HG03521 (cell line): ENCODE data around the gene CDV3.

Source experiments
- ATAC-seq: cut with Tn5 transposase; IDR thresholded peaks from one replicate; pipeline ENCODE4 v1.9.1; 2021; ENCODE audit warnings: mild to moderate bottlenecking, moderate library complexity; ENCODE audit not compliant: unreplicated experiment

CDV3 gene

GRCh38 chr3:133600572-133601081, 27.1 kb downstream of the CDV3 start:
- no peak for ATAC-seq

GRCh38 chr3:133606342-133606741, 32.9 kb downstream of the CDV3 start:
- ATAC-seq, result no peak

- ATAC-seq, result no peak
These were observed 33.4 kb downstream of the CDV3 start for GRCh38 chr3:133606902-133607301.

GRCh38 chr3:133607816-133608215, 34.3 kb downstream of the CDV3 start:
- no peak for ATAC-seq

GRCh38 chr3:133608388-133608787, 34.9 kb downstream of the CDV3 start:
- ATAC-seq, result no peak

GRCh38 chr3:133610031-133610430, 36.5 kb downstream of the CDV3 start:
- ATAC-seq, result no peak

GRCh38 chr3:133611534-133611933, 38.0 kb downstream of the CDV3 start:
- ATAC-seq, result no peak

- peak; percentile 99 for ATAC-seq
These were observed 46.7 kb downstream of the CDV3 start for GRCh38 chr3:133620066-133620784.

GRCh38 chr3:133627789-133628188, 54.3 kb downstream of the CDV3 start:
- no peak for ATAC-seq

- ATAC-seq, result no peak
These were observed 55.7 kb downstream of the CDV3 start for GRCh38 chr3:133629146-133629545.

- ATAC-seq, result no peak
These were observed 60.0 kb downstream of the CDV3 start for GRCh38 chr3:133633439-133633838.
